Stimulated activated memory B cell treated with anti-CD40 and anti-IgM and Interleukin-4, amounts not matched to agents 10 μg/mL and 1 μg/mL and 100 μg/mL, for 72 hours (primary cell): Measurements from ENCODE around the gene EXD3.

Source experiments
- ATAC-seq: fragments of 150-1000 bp; cut with Tn5 transposase; 2 replicates; pipeline ENCODE4 v1.10.0; 2021
- H3K27ac Mint-ChIP-seq: one replicate; pipeline ENCODE4 v1.8.0; 2022; ENCODE audit warnings: mild to moderate bottlenecking, mixed read lengths
- H3K27me3 Mint-ChIP-seq: one replicate; pipeline ENCODE4 v1.8.0; 2022; ENCODE audit warnings: mixed read lengths
- H3K36me3 Mint-ChIP-seq: one replicate; pipeline ENCODE4 v1.8.0; 2022; ENCODE audit warnings: mixed read lengths
- H3K4me1 Mint-ChIP-seq: one replicate; pipeline ENCODE4 v1.8.0; 2022; ENCODE audit warnings: mixed read lengths
- H3K4me3 Mint-ChIP-seq: one replicate; pipeline ENCODE4 v1.8.0; 2022; ENCODE audit warnings: mild to moderate bottlenecking, moderate library complexity, mixed read lengths
- H3K9me3 Mint-ChIP-seq: one replicate; pipeline ENCODE4 v1.8.0; 2022; ENCODE audit warnings: mixed read lengths

EXD3 gene

GRCh38 chr9:137317718-137318511 lies 105.0 kb downstream of the EXD3 start:
- Mint-ChIP-seq H3K4me3 (no peak overlapping the region), H3K27ac (no peak overlapping the region), H3K36me3 (no peaks in the 10 kb centered on the region), H3K9me3 (no peaks in the 10 kb centered on the region), H3K27me3 (peaks cover 18% of the 10 kb centered on the region), H3K4me1 (peaks cover 14% of the 10 kb centered on the region)
- no peak for ATAC-seq

GRCh38 chr9:137317021-137317717 lies 105.8 kb downstream of the EXD3 start:
- H3K27ac Mint-ChIP-seq, result peak overlapping the region; percentile 30
- peaks cover 14% of the 10 kb centered on the region for H3K4me1 Mint-ChIP-seq
- ATAC-seq, result no peak
- no peaks in the 10 kb centered on the region for H3K36me3 Mint-ChIP-seq
- H3K9me3 Mint-ChIP-seq, result no peaks in the 10 kb centered on the region
- H3K27me3 Mint-ChIP-seq, result peaks cover 18% of the 10 kb centered on the region
- H3K4me3 Mint-ChIP-seq, result no peak overlapping the region

DNA sequence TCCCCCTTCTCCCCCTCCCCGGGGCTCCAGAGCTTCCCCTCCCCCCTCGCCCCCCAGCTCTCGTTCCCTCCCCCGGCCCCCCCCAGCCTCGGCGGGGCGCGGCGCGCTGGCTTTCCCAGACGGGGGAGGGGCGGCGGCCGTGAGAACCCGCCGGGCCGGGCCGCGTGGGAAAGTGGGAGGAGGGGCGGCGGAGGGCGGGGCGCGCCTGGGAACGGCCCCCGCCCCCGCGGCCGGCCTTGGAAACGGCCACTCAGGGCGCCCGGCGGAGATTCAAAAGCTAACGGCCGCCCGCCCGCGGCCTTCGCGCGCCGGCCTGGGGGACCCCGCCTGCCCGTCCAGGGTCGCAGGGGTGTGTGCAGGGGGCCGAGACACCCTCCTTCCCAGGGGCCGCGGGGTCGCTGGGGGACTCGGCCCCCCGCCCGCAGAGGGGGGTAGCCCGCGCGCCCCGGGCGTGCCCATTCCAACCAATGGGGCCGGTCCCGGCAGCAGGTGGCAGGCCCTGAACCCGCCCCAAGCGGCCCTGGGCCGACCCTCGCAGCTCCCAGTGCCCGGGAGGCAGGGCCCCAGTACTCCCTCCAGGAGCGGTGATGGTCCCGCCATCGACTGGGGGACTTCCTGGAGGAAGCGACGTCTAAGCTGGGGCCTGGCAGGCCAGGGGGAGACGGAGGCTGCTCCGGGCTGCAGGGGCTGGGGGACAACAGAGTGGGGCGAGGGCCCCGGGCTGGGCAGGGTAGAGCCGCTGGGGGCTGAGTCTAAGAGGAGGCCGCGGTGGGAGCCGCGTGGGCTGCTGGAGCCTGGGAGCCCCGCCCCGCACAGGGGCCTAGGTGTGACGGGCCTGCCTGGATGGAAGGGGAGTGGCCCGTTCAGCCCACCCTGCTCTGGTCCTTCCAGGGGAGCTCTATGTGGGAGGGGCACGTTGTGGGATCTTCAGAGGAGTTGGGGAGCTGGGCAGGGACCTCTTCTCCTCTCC lies 106.7 kb downstream of the EXD3 start:
- peak; percentile 16 for ATAC-seq
- no peaks in the 10 kb centered on the region for H3K36me3 Mint-ChIP-seq
- peaks cover 18% of the 10 kb centered on the region for H3K27me3 Mint-ChIP-seq

DNA sequence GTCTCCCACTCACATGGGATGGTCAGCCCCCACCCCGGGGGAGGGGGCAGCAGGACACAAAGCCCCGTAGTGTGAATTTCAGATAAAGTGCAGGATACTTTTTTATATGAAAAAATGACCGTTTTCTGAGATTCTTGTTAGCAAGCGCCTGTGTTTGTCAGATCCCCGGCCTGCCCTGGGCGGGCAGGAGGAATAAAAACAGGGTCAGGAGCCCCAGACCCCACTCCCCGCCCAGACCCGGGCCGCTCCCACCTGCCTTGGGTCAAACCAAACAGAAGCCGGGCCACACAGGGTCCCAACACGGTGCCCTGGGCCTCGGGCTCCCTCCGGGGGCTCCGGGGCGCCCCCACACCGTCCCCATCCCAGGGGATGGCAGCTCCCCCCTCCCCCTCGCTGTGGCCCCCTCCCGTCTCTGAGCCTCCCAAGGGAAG lies 107.4 kb downstream of the EXD3 start:
- H3K4me3 Mint-ChIP-seq, result no peak overlapping the region
- H3K27me3 Mint-ChIP-seq, result peaks cover 18% of the 10 kb centered on the region
- ATAC-seq, result no peak
- H3K9me3 Mint-ChIP-seq, result no peaks in the 10 kb centered on the region
- H3K27ac Mint-ChIP-seq, result no peak overlapping the region
- H3K4me1 Mint-ChIP-seq, result peaks cover 10% of the 10 kb centered on the region
- no peaks in the 10 kb centered on the region for H3K36me3 Mint-ChIP-seq

More for the DNA sequence above, 106.7 kb downstream of the EXD3 start:
- H3K27ac Mint-ChIP-seq, result peak overlapping the region; percentile 30
- no peaks in the 10 kb centered on the region for H3K9me3 Mint-ChIP-seq
- H3K4me3 Mint-ChIP-seq, result peak overlapping the region; percentile 14
- H3K4me1 Mint-ChIP-seq, result peaks cover 14% of the 10 kb centered on the region

GRCh38 chr9:137314561-137315560 lies 108.1 kb downstream of the EXD3 start:
- Mint-ChIP-seq H3K4me1 (peaks cover 3% of the 10 kb centered on the region), H3K27me3 (peaks cover 18% of the 10 kb centered on the region), H3K36me3 (no peaks in the 10 kb centered on the region), H3K27ac (no peak overlapping the region), H3K4me3 (no peak overlapping the region), H3K9me3 (no peaks in the 10 kb centered on the region)
- no peak for ATAC-seq

GRCh38 chr9:137313956-137314560 lies 108.9 kb downstream of the EXD3 start:
- H3K4me1 Mint-ChIP-seq, result no peaks in the 10 kb centered on the region
- ATAC-seq, result no peak
- H3K9me3 Mint-ChIP-seq, result no peaks in the 10 kb centered on the region
- no peak overlapping the region for H3K4me3 Mint-ChIP-seq
- H3K27ac Mint-ChIP-seq, result no peak overlapping the region
- H3K36me3 Mint-ChIP-seq, result no peaks in the 10 kb centered on the region
- H3K27me3 Mint-ChIP-seq, result peaks cover 18% of the 10 kb centered on the region

DNA sequence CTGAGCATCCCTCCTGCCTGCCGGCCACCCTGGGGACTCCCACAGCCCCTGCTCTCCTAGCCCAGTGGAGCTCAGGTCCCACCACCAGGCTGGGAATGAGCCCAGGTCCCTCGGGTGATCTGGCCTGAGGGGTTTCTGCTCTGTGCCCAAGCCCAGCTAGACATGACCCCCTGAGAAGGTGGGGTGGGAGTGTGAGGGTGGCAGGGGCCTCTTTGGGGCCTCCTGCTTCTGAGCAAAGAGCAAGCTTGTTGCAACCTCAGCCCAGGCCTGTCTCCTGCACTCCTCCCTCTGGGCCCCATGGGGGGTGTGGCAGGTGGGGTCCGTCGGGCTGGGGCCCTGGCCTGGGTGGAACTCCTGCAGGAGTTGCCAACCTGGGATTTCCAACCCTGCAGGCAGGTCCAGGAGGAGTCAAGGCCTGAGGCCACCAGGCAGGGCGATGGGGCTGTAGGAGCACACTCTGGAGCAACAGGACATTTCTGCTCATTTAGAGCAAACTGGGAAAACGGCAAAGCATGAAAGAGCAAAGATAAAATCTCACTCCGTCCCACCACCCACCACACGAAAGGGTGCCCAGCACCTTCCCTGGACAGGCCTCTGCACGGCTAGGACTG lies 109.5 kb downstream of the EXD3 start:
- Mint-ChIP-seq H3K9me3 (no peaks in the 10 kb centered on the region), H3K4me3 (no peak overlapping the region), H3K36me3 (no peaks in the 10 kb centered on the region), H3K27ac (no peak overlapping the region), H3K4me1 (no peaks in the 10 kb centered on the region), H3K27me3 (peaks cover 18% of the 10 kb centered on the region)
- ATAC-seq, result no peak

- Mint-ChIP-seq H3K4me1 (no peaks in the 10 kb centered on the region), H3K4me3 (no peak overlapping the region), H3K27me3 (peaks cover 18% of the 10 kb centered on the region), H3K36me3 (no peaks in the 10 kb centered on the region), H3K27ac (no peak overlapping the region), H3K9me3 (no peaks in the 10 kb centered on the region)
- no peak for ATAC-seq
Measured at GRCh38 chr9:137312852-137313325, 110.1 kb downstream of the EXD3 start.

- Mint-ChIP-seq H3K4me3 (no peak overlapping the region), H3K27me3 (peaks cover 23% of the 10 kb centered on the region), H3K36me3 (no peaks in the 10 kb centered on the region), H3K9me3 (no peaks in the 10 kb centered on the region), H3K4me1 (peaks cover 4% of the 10 kb centered on the region), H3K27ac (no peak overlapping the region)
- no peak for ATAC-seq
Measured at GRCh38 chr9:137311986-137312851, 110.7 kb downstream of the EXD3 start.

DNA sequence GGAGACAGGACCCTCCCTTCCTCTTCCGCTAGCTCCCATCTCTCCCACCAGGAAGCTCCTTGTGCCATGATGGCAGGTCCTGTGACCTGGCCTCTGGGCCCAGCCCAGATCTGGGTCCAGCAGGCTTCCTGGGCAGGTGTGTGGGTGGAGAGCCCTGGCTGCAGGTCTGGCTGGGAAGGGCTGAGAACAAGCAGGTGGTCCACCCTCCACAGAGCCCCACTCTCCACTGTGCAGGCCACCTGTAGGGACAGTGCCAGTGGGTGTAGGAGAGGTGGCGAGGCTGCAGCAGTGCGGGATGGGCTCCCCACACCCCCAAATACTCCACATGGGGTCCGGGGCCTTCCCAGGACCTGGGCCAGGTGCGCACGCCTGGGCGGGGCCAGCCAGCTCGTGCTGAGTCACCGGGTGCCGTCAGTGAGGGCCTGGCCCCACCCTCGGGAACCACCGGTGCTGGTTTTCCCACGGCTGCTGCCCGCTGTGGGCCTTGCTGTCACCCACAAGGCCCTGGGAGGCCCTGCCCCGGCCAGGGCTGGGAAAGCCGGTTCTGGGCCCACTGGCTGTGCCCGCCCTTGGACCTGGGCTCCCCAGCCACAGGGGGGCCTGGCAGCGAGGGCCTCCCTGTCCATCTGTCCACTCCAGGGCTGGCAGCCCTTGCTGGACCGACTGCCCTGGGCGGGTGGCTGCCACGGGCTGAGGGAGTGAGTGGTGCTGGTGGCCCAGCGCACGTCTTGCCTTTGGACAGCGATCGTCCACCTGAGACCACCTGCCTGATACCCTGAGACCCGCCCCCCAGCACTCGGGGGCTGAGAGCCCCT lies 111.6 kb downstream of the EXD3 start:
- Mint-ChIP-seq H3K4me3 (no peak overlapping the region), H3K36me3 (no peaks in the 10 kb centered on the region), H3K27me3 (peaks cover 23% of the 10 kb centered on the region), H3K27ac (no peak overlapping the region), H3K9me3 (no peaks in the 10 kb centered on the region), H3K4me1 (peaks cover 13% of the 10 kb centered on the region)
- no peak for ATAC-seq

- Mint-ChIP-seq H3K27me3 (peaks cover 28% of the 10 kb centered on the region), H3K4me3 (no peak overlapping the region), H3K36me3 (no peaks in the 10 kb centered on the region), H3K4me1 (peaks cover 17% of the 10 kb centered on the region), H3K27ac (no peak overlapping the region), H3K9me3 (no peaks in the 10 kb centered on the region)
- no peak for ATAC-seq
Measured at GRCh38 chr9:137310189-137311052, 112.5 kb downstream of the EXD3 start.
